GM21619 (cell line): ENCODE data around the gene LBHD2.
A peak's percentile ranks its signal among the peaks of the same experiment; 100 is the strongest.

ENCODE experiments used
- ATAC-seq: cut with Tn5 transposase; IDR thresholded peaks from one replicate; pipeline ENCODE4 v1.9.1; 2021; ENCODE audit not compliant: unreplicated experiment

LBHD2 gene

GRCh38 chr14:103090481-103091020, 6.5 kb downstream of the LBHD2 start:
- no peak for ATAC-seq

- ATAC-seq: peak; percentile 49
Observed at GRCh38 chr14:103091041-103091882, 7.3 kb downstream of the LBHD2 start.

- no peak for ATAC-seq
Observed at GRCh38 chr14:103091883-103092222, 7.8 kb downstream of the LBHD2 start.

- ATAC-seq: no peak
Observed at GRCh38 chr14:103093856-103094405, 9.9 kb downstream of the LBHD2 start.

GRCh38 chr14:103094406-103095209, 10.6 kb downstream of the LBHD2 start, which contains the start of gene EXOC3L4:
Gene EXOC3L4 (plus strand): TSS chr14:103094725. CDS start chr14:103100220, 5,495 bp downstream.
- ATAC-seq: no peak

- no peak for ATAC-seq
Observed at GRCh38 chr14:103095210-103095778, 11.3 kb downstream of the LBHD2 start.

GRCh38 chr14:103096387-103096786, 12.4 kb downstream of the LBHD2 start:
- ATAC-seq: no peak

GRCh38 chr14:103097244-103097993, 13.4 kb downstream of the LBHD2 start:
- ATAC-seq: no peak

- ATAC-seq: no peak
Observed at GRCh38 chr14:103097994-103098957, 14.3 kb downstream of the LBHD2 start.

GRCh38 chr14:103099081-103099732, 15.2 kb downstream of the LBHD2 start:
- no peak for ATAC-seq

- no peak for ATAC-seq
Observed at GRCh38 chr14:103099733-103100280, 15.8 kb downstream of the LBHD2 start.

- ATAC-seq: no peak
Observed at GRCh38 chr14:103100281-103101121, 16.5 kb downstream of the LBHD2 start.

- ATAC-seq: no peak
Observed at GRCh38 chr14:103101257-103101962, 17.4 kb downstream of the LBHD2 start.

GRCh38 chr14:103101963-103102688, 18.1 kb downstream of the LBHD2 start:
- ATAC-seq: no peak

GRCh38 chr14:103102689-103103260, 18.8 kb downstream of the LBHD2 start:
- no peak for ATAC-seq
